Endometrial microvascular endothelial cells (primary cell): ENCODE measurements around the gene PRR29. TPM values are rescaled to one million over a fixed set of nuclear protein-coding genes. Genes with fewer than 3 reads are reported as not detected.

Source experiments
- in situ Hi-C: cut with HindIII; loops from 2 replicates; pipeline ENCODE4 v1.10.0; 2017; ENCODE audit warnings: low sequenced_read_pairs, low pct_unique_long_range_greater_than_20kb; ENCODE audit errors: inconsistent ontology term
- total RNA-seq: library from RNA; depleted of rRNA; stranded (reverse); fragments of >200 nt; gene quantifications from one replicate; pipeline ENCODE4 v1.2.3, GENCODE V29; 2015; ENCODE audit errors: inconsistent ontology term

Gene PRR29
- total RNA-seq, 1 donor from 2014 or later = not detected

DNA sequence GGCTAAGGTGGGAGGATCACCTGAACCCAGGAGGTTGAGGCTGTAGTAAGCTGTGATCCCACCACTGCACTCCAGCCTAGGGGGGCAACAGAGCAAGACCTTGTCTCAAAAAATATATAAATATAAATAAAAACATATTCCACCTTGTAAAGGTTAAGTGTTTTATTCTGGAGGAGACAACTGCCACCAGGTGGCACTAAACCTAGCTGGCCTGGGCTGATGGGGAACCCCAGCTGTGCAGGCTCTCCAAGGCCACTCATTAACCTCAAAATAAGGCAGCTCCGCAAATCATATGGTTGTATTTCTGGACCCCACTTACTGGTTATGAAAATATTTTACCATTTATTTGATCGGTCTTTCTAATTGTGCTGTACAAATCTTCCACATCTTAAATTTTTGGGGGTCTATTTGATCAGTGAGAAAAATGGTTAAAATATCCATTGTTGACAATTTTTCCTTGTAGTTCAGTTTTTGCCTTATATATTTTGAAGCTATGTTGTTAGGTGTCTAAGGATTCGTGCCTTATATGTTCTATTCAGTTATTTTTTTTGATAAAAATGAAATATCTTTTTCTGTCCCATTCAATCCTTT, 30.8 kb downstream of the PRR29 start:
- in situ Hi-C loops = no loop called here

DNA sequence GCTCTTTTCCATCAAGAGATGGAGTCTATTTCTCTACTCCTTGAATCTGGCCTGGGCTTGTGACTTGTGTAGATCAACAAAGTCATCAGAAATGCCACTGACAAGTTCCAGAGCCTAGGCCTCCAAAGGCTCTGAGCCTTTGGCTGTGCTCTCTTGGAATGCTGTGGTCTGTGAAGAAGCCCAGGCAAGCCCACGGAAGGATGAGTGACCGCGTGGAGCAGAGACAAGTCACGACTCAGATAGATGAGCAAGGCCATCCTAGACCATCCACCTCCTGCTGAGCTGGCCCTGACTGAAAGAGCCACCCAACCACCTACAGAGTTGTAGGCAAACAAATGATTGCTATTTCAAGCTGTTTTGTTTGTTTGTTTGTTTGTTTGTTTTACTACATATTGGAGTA, 33.9 kb downstream of the PRR29 start:
- in situ Hi-C loops = no loop called here

DNA sequence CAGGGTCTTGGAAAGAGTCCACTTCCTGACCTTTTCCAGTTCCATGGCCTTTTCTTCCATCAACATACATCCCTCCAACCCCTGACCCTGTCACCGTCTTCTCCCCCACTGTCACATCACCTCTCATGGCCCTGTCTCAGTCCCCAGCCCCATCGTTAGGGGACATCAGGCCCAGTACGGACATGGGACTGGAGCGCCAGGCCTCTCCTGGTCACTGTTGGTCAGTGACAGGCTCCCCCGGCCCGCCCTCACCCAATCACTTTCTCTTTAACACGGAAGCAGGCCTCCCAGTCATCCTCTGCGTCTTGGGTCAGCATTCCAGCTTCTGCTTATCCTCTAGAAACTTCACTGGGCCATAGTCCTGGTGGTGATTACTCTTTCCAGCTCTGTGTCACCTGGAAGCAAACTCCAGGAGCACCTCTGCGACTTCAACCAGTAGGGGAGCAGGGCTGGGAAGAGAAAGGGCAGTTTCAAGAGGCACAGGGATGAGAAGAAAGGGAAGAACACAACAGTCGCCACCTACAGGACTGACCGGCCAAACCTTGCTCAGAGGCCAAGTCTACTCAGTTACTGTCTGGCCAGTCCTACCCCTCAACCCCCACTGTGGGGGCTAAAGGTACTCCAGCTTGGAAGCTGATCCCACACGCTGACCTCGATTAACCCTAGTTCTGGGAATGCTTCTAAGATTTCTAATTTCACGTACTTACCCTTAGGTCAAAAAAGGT, 38.2 kb downstream of the PRR29 start:
- in situ Hi-C loops = no loop called here

DNA sequence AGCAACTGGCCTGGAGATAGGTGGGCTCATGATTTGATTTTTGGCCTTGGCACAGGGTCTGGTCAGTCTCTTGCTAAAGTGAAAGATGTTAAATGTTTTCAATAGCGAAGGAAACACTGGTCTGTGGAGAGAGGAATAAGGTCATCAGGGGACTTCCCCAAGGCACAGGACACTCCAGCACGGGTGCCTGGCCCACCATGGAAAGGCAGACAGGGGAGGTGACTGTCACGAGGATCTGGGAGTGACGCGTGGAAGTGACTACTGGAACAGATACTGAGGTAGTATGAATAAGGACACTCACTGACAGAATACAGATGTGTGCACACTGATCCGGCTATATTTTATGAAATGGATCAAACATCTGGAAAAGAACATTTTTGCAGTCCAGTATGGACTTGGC, 39.0 kb downstream of the PRR29 start:
- in situ Hi-C loops = no loop called here

DNA sequence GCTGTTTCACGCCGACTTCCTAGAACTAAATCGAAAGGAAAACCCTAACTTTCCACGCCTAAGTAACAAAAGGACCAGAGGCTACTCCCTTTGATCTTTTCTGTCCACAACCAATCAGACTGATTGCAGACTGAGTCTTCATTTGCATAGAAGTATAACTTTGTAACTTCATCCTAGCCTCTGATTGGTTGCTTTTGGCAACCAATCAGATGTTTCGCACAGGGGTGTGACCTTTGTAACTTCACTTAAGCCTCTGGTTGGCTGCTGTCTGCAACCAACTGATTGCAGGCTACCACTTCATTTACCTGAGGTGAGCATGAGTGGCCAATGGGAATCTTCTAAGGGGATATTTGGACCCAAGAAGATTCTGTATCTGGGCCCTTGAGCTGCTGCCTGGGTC, 39.7 kb downstream of the PRR29 start:
- in situ Hi-C loops = no loop called here

DNA sequence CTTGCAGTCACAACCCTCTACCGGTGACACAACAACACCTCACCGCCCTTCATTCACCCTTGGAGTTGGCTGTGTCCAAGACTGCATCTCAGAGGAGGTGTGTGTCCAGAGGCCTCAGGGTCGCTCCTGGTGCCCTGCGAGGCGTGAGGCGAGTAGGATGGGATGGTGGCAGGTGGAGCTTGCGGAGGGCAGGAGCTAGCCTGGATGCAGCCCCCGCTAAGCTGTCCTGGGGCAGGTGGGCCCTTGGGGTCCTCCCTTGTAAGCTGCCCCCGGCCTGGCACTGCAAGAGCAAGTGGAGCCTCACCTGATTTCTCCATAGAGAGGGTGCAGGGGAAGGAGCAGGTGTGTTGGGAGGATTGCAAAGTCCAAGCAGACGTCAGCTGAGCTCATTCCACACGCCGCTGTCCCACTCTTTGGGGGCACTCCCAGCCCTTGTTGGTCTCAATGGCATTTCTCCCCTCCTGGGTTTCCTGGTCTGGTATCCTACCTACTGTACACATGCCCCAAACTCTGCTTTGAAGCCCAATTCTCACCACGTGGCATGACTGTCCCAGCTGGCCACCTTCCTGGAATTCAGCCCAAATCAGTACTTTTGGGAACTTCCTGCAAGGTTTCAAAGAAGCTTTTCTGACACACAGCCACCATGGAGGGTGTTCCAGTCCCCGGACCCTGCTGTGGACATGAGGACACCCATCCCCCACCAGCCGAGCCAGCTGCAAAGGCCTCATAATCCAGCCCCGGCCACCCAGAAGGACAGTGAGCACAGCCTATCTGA, 40.4 kb downstream of the PRR29 start:
- in situ Hi-C loops = no loop called here

DNA sequence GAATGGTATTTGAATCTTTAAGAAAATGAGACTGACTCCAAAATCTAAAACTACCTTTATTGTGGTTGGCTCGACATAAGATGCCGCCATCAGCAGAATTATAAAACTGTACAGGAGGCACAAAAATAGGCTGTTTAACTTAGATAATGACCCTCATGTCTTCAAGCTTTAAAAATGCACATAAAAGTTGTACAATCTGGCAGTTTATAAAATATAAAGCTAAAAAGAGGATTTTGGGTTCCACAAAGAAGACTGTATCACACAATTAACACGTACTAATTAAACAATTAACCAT, 40.9 kb downstream of the PRR29 start:
- in situ Hi-C loops = no loop called here

DNA sequence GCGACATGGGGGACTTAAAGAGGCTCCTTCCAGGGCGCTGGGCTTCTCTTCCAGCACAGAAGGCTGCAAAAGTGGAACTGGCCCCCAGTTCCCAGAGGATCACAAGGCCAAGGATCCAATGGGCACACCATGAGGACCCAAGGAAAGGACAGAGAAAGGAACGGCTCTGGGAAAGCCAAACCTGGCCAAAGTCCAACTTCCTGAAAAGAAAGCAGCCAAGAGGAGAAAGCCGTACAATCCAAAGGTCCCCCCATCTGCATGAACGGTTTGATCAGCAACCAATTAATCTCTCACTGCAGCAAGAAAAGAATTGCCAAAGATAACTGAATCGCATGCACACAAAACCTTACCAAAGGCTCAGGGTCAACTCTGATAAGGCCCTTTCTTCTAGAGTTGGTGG, 42.1 kb downstream of the PRR29 start:
- in situ Hi-C loops = no loop called here

DNA sequence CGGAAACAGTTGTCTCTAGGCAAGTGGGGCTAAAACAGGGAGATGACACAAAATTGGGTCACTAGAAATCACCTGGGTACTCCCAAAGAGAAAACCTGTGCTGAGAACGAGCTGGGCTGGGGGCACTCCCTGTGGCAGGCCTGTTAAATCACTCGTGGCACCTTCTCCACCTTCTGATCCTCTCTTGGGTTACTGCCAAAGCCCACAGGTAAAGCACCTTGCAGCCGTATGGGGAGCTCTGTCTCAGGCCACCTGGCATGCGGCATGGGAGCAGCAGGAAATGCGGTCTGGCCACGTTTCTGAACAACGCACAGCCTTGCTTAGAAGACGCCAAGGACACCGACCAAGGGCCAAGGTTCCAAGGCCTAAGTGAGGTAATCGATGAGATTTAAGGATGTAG, 43.8 kb downstream of the PRR29 start:
- in situ Hi-C loops = no loop called here

DNA sequence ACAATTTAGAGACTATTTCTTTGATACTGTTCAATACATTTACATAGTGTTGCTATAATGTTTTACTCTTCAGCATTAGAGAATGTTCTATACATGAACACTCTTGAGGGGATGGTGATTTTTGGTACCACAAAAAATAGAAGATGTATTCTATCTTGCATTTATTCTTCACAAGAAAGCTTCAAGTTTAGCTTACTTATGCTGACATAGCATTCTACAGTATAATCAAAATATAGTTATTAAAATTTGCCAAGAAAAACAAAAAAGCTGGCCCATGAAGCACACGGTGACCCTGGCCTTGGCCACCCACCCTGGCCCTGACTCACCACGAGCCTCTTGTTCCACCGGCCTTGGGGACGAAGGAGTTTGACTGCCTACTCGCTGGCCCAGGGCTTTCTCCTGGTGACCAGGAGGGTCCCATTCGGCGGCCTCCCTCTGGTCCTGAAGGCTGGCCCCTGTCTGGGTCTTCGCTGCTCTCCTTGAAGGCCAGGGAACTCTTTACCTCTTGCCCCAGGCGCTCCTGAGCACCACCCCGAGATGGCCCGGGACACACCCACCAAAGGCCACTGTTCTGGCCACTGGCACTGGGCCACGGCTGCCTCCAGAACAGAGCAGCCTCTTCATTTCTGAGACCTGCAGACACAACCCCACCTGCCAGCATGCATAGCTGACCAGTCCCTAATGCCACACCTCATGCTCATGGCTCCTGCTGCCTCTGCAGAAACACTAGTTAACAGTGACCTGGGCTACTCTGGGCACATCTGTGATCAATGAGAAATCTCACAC, 44.7 kb downstream of the PRR29 start:
- in situ Hi-C loops = no loop called here

DNA sequence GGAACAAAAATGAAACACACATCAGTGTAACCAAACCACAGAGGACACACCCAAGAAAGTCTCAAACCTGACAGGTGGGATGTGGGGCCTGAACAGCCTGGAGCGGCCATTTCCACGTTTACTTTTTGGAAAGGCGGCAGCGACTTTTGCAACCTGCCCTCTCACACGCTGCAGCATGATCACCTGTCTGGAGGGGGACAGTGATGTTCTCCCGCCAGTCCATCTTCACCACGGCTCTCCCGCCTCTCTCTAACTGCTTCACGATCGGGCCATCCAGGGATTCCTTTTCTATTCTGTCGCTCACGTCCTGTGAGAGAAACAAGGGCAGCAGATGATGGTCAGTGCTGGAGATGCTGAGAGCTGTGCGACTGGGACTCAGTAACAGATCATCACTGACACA, 47.0 kb downstream of the PRR29 start:
- in situ Hi-C loops = no loop called here

DNA sequence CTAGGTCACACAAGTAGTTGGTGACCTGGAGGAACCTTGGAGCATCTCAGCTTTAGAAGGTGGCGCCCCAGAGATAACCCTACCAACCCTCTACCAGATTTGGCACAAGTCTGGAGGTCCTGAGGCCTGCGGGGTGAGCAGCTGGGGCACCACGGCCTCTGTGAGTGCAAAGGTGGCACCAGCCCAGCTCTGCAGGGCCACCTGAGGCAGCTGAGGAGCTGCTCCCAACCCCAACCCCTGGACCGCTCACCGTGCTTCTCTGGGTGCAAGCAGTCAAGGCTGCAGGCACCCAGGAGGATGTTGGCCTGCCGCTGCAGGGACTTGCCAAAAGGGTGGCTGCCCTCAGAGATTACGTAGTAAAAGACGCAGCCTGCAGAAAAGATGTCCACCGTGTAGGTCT, 50.7 kb downstream of the PRR29 start:
- in situ Hi-C loops = no loop called here

DNA sequence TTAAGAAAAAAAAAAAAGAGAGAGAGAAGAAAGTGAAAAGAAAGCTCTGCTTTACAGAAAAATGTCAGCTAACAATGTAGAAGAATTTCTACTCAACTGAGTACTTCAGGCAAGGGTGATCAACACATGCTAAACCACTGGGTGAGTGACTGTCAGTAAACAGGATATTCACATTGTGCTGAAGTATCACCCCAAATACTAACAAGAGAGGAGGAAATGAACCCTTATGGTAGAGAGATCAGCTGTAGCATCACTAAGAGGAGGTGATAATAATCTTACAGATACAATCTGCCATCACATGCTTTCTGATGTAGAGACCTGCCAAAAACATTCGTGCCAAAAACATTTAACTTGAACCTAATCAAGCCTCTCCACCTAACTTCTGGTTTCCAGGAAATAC, 53.0 kb downstream of the PRR29 start:
- in situ Hi-C loops = no loop called here

DNA sequence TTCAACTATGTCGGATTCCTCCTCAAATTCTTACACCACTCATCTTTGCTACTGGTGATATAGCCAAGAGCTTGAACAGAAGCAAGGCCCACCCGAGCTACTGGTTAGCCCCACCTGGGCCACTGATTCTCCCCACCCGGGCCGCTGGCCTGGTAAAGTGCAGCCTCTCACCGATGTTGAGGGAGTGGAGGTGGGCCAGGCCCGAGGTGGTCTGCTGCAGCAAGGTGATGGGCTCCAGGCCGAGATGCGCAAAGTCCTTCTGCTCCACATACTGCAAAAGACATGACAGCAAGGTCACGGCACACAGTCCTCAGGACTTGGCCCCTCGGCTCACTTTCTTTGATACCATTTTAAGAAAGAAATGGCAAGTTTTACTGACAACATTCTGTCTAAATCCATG, 55.0 kb downstream of the PRR29 start:
- in situ Hi-C loops = no loop called here

Other genes starting within 250 kb of the PRR29 start
- gene CCDC47, start 224.8 kb upstream of the PRR29 start, total RNA-seq = 48.7 TPM
- 42.6 TPM for gene DDX42, start 224.2 kb upstream of the PRR29 start, total RNA-seq
- 89.9 TPM for gene PSMC5, start 170.9 kb upstream of the PRR29 start, total RNA-seq
- gene FTSJ3, start 170.7 kb upstream of the PRR29 start, total RNA-seq = 55.8 TPM
- 81.4 TPM for gene SMARCD2, start 155.7 kb upstream of the PRR29 start, total RNA-seq
- not detected for gene CSH2, start 124.7 kb upstream of the PRR29 start, total RNA-seq
- gene GH2, start 116.4 kb upstream of the PRR29 start, total RNA-seq = not detected
- gene CSH1, start 101.8 kb upstream of the PRR29 start, total RNA-seq = not detected
- not detected for gene CSHL1, start 87.1 kb upstream of the PRR29 start, total RNA-seq
- gene GH1, start 79.5 kb upstream of the PRR29 start, total RNA-seq = not detected
- 0.93 TPM for gene CD79B, start 66.0 kb upstream of the PRR29 start, total RNA-seq
- gene SCN4A, start 25.4 kb upstream of the PRR29 start, total RNA-seq = not detected
- 1,904 TPM for gene ICAM2, start 22.3 kb downstream of the PRR29 start, total RNA-seq
- gene ERN1, start 131.8 kb downstream of the PRR29 start, total RNA-seq = 23.1 TPM